Activated T-helper 1 cell treated with anti-CD3 and anti-CD28 coated beads, Interleukin-12 subunit alpha, Interleukin-12 subunit beta, Interleukin-2, Interleukin-4 antibody, amounts not matched to agents 30 ng/mL and 10 ng/mL and 1 ng/mL, durations not matched to agents 14 hours and 24 hours and 36 hours (primary cell): ENCODE measurements around the gene ATP5PB. TPM values are rescaled to one million over a fixed set of nuclear protein-coding genes. Genes with fewer than 3 reads are reported as not detected.
A peak's percentile ranks its signal among the peaks of the same experiment; 100 is the strongest.

Experiments
- DNase-seq: peaks from one replicate; pipeline ENCODE4 v3.0.0; 2021; ENCODE audit warnings: low spot score
- H3K27ac Mint-ChIP-seq: one replicate; pipeline ENCODE4 v1.8.0; 2021; ENCODE audit warnings: mild to moderate bottlenecking, mixed read lengths
- H3K27me3 Mint-ChIP-seq: one replicate; pipeline ENCODE4 v1.8.0; 2022; ENCODE audit warnings: mild to moderate bottlenecking, moderate library complexity, mixed read lengths; ENCODE audit not compliant: insufficient read depth
- H3K36me3 Mint-ChIP-seq: one replicate; pipeline ENCODE4 v1.8.0; 2021; ENCODE audit warnings: low read depth, mixed read lengths
- H3K4me1 Mint-ChIP-seq: one replicate; pipeline ENCODE4 v1.8.0; 2021; ENCODE audit warnings: low read depth, mixed read lengths
- H3K4me3 Mint-ChIP-seq: one replicate; pipeline ENCODE4 v1.8.0; 2021; ENCODE audit warnings: mild to moderate bottlenecking, moderate library complexity, mixed read lengths
- H3K9me3 Mint-ChIP-seq: one replicate; pipeline ENCODE4 v1.8.0; 2021; ENCODE audit warnings: mixed read lengths
- intact Hi-C: fragments of 100-400 bp; cut with micrococcal nuclease; formaldehyde crosslinking; loops from one replicate; pipeline ENCODE4 v1.15.1; 2024
- total RNA-seq: library from RNA; stranded (reverse); gene quantifications from 2 replicates; pipeline ENCODE4 v1.2.3, GENCODE V29; 2022

ATP5PB gene, protein sequence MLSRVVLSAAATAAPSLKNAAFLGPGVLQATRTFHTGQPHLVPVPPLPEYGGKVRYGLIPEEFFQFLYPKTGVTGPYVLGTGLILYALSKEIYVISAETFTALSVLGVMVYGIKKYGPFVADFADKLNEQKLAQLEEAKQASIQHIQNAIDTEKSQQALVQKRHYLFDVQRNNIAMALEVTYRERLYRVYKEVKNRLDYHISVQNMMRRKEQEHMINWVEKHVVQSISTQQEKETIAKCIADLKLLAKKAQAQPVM
- total RNA-seq = 280 and 282 TPM in 2 replicates

DNA sequence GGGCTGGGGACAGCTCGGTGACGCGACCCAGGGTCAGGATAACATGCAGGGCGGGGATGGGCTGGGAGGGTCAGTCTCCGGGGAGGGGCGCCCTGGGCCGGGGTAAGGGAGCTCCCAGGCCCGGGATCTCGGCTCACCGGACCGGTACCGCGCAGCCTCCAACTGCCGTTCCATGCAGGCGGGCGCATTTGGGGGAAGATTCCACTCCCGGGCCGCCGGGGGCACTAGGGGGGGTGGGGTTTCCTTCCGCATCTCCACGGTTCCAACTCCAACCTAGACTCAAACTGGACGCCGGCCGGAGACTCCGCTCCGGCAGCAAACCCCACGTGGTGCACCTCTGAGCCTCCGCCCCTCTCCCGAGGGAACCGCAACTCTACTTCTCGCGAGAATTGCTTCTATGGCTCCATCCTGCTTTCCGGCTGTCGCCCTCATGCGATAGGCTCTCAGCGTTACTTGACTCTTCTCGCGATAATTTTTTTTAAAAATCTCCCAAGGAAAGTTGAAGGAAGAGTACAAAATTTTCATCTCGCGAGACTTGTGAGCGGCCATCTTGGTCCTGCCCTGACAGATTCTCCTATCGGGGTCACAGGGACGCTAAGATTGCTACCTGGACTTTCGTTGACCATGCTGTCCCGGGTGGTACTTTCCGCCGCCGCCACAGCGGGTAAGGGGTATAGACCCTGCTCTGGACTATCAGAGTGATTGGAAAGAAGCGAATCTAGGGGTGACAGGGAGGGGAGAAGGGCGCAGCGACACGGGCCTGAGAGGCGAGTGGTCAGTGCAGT lies at the start of gene ATP5PB, which contains the start of gene WDR77:
ATP5PB (plus strand) TSS at position 547 of the 785 bp plus-strand sequence; CDS start at position 625, 78 bp downstream.
WDR77 (minus strand) TSS at position 339 of the 785 bp plus-strand sequence; CDS start at position 252, 87 bp downstream.
- Mint-ChIP-seq H3K36me3 (peaks cover 44% of the 10 kb centered on the region), H3K4me1 (peaks cover 74% of the 10 kb centered on the region), H3K27me3 (no peaks in the 10 kb centered on the region)

DNA sequence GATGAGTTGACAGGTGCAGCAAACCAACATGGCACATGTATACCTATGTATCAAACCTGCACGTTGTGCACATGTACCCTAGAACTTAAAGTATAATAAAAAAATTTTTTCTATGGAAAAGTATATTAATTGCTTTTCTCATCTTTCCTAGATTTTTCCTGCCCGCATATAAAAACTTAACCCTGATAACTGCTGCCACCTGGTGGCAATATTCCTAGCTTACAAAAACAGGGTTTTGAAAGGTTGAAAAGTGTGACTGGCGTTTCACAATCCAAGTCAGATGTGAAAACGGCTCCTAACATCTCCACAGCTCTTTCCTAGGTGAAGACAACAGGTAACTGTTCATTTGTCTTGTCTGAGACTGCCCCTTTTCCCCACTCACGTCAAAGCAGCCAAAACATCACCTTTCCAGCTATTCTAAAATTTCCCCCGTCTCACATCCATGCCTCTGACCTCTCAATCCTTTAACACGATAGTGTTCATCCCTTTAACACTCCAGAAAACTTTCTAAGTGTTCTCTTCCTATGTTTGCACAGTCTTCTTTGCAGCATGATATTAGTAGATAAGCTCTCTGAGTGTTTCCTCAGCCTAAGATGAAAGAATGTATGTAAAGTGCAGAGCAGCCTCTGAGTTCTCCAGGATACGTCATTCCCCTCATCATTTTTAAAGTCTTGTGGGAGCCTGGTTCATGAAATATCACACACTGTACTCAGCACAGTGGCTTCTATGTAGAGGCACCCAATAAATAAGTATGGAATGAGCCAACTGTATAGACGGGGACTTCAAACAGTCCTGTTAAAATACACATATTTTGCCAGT lies 49.3 kb upstream of the ATP5PB start:
- H3K27me3 Mint-ChIP-seq = peaks cover 41% of the 10 kb centered on the region
- no peak for DNase-seq
- no peak overlapping the region for H3K4me3 Mint-ChIP-seq
- H3K27ac Mint-ChIP-seq = no peak overlapping the region
- intact Hi-C loops = loop anchor here (1.0 to 5.0 kb wide), 7 partner anchors 53 to 368 kb away; partner anchors contain the start of genes CEPT1 and DRAM2
- peaks cover 19% of the 10 kb centered on the region for H3K4me1 Mint-ChIP-seq
- H3K9me3 Mint-ChIP-seq = peaks cover 3% of the 10 kb centered on the region
- no peaks in the 10 kb centered on the region for H3K36me3 Mint-ChIP-seq

More for the DNA sequence above, at the start of gene ATP5PB, which contains the start of gene WDR77:
- Mint-ChIP-seq H3K4me3 (peak within 1 kb of the TSS; percentile 100), H3K27ac (peak within 1 kb of the TSS; percentile 96), H3K9me3 (no peaks in the 10 kb centered on the region)
- DNase-seq = peak; percentile 91
- intact Hi-C loops = loop anchor here (1.0 to 2.0 kb wide), 12 partner anchors 22 to 1414 kb away; partner anchors contain the start of genes CEPT1, DDX20, DENND2D and DRAM2

DNA sequence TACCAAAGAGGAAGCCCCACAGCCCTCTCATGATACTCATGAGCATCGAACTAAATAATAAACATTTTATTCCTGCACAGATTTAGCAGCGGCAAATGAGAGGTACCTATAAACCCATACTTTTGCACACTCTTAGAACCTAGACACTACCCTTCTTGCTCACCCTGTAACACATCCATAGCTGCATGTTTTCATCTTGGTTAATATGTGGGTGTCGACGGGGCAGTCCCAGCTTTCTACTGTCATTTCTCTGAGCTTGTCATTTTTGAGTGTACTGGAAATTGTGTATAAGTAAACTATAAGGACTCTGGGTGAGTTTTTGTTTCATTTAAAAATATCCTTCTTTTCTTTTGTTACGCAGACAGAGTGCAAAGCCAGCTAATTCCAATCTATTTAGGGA lies 47.2 kb upstream of the ATP5PB start:
- Mint-ChIP-seq H3K9me3 (peaks cover 3% of the 10 kb centered on the region), H3K27ac (no peak overlapping the region), H3K4me3 (no peak overlapping the region), H3K27me3 (peaks cover 30% of the 10 kb centered on the region), H3K36me3 (no peaks in the 10 kb centered on the region), H3K4me1 (peaks cover 27% of the 10 kb centered on the region)
- no peak for DNase-seq
- intact Hi-C loops = loop anchor here (5.0 kb wide), 4 partner anchors 130 to 370 kb away; partner anchors contain the start of genes CEPT1 and DRAM2

DNA sequence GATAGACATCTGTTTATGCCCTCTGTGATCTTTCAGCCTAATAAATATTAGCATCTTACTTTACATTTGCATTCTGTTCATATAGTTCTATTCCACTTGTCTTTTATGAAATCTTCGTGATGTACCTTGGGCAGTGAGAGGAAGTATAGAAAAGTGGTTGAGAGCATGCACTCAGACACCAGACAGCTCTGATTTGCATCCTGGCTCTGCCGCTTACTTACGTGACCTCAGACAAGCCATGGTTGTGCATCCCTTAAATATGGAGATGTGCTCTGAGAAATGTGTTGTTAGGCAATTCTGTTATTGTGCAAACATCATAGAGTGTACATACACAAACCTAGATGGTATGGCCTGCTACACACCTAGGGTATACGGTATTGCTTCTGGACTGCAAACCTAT lies 44.7 kb upstream of the ATP5PB start:
- Mint-ChIP-seq H3K27ac (no peak overlapping the region), H3K9me3 (no peaks in the 10 kb centered on the region), H3K36me3 (no peaks in the 10 kb centered on the region), H3K4me3 (no peak overlapping the region), H3K4me1 (peaks cover 27% of the 10 kb centered on the region), H3K27me3 (peaks cover 18% of the 10 kb centered on the region)
- no peak for DNase-seq
- intact Hi-C loops = loop anchor here (5.0 kb wide), 4 partner anchors 132 to 372 kb away; partner anchors contain the start of genes CEPT1 and DRAM2

DNA sequence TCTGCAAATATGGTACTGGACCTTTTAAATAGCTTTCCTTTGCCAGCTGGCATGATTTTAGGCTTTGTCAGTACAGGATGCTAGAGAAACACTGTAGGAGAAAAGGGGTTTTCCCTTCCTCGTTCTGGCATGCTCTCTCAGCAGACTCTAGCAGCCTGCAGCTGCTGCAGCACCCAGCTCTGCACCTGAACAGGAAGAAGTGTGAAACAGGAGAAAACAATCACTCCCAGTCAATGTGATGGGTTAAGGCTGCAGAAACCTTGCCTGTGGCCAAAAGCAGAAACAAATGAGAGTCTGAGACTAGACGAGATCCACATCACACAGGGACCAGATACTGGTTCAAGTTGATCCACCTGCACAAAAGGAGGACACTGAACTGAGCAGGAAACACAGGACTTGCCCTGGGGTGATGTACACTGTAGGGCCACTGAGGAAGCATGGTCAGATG lies 42.9 kb upstream of the ATP5PB start:
- DNase-seq = peak; percentile 46
- H3K9me3 Mint-ChIP-seq = no peaks in the 10 kb centered on the region
- H3K4me1 Mint-ChIP-seq = peaks cover 20% of the 10 kb centered on the region
- H3K36me3 Mint-ChIP-seq = no peaks in the 10 kb centered on the region
- H3K27me3 Mint-ChIP-seq = peaks cover 13% of the 10 kb centered on the region
- H3K27ac Mint-ChIP-seq = no peak overlapping the region
- intact Hi-C loops = loop anchor here (2.0 kb wide), 2 partner anchors 20 to 42 kb away; partner anchors contain the start of genes ATP5PB, OVGP1 and WDR77
- H3K4me3 Mint-ChIP-seq = no peak overlapping the region

DNA sequence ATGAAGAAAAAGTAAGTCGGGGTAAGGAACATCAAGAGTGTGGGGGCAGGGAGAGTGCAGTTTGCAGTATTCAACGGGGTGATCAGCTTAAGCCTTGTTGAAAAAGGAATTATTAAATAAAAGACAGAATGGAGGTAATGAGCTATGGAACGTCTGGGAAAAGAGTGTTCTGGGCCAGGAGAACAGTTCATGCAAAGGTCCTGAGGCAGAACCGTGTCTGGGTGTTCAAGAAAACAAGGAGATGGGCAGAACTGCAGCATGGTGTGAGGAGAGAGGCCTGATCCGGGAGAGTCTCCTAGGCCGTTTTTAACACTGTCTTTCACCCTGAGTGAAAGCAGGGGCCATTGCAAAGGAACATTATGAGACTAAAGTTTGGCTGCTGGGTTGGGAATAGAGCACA lies 42.0 kb upstream of the ATP5PB start:
- peaks cover 15% of the 10 kb centered on the region for H3K27me3 Mint-ChIP-seq
- no peaks in the 10 kb centered on the region for H3K36me3 Mint-ChIP-seq
- no peak for DNase-seq
- intact Hi-C loops = loop anchor here (2.0 kb wide), 2 partner anchors 20 to 42 kb away; partner anchors contain the start of genes ATP5PB, OVGP1 and WDR77
- H3K9me3 Mint-ChIP-seq = no peaks in the 10 kb centered on the region
- H3K4me3 Mint-ChIP-seq = no peak overlapping the region
- H3K27ac Mint-ChIP-seq = no peak overlapping the region
- H3K4me1 Mint-ChIP-seq = peaks cover 16% of the 10 kb centered on the region

DNA sequence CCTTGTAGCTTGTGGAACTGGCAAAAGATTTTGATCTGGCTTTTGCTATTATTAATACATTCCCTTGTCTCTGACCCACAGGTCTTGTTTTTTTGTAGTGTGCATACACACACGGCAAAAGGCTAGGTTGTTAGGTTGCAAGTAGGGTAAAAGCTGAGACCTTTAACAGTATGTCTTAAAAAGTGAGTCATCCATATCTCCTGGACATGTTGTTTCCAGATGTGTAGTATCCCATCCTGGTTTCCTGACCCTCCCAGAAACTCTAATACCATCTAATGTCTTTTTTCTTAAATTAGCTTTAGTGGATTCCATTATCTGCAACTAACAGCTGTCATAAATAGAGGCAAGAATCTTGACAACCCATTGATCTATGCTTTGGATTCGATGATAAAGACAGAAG lies 36.4 kb upstream of the ATP5PB start:
- intact Hi-C loops = no loop called here
- no peak overlapping the region for H3K4me3 Mint-ChIP-seq

DNA sequence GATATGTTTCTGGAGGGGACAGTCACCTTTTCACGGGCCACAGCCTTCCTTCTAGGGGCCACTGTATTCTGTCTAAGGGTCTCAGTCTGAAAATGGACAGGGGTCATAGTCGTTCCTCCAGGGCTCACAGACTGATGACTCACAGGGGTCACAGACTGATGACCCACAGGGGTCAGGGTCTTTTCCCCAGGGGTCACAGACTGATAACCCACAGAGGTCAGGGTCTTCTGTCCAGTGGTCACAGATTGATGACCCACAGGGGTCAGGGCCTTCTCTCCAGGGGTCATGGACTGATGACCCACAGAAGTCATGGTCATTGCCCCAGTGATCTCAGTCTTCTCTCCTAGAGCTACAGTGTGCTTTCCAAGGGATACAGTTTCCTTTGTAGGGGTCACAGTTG lies 34.5 kb upstream of the ATP5PB start:
- no peak for DNase-seq
- H3K36me3 Mint-ChIP-seq = no peaks in the 10 kb centered on the region
- no peak overlapping the region for H3K4me3 Mint-ChIP-seq
- intact Hi-C loops = no loop called here
- H3K9me3 Mint-ChIP-seq = no peaks in the 10 kb centered on the region
- no peaks in the 10 kb centered on the region for H3K4me1 Mint-ChIP-seq
- H3K27me3 Mint-ChIP-seq = peaks cover 4% of the 10 kb centered on the region
- no peak overlapping the region for H3K27ac Mint-ChIP-seq

More for the DNA sequence above, 36.4 kb upstream of the ATP5PB start:
- Mint-ChIP-seq H3K9me3 (no peaks in the 10 kb centered on the region), H3K27ac (no peak overlapping the region), H3K27me3 (peaks cover 4% of the 10 kb centered on the region), H3K4me1 (no peaks in the 10 kb centered on the region), H3K36me3 (no peaks in the 10 kb centered on the region)
- no peak for DNase-seq

DNA sequence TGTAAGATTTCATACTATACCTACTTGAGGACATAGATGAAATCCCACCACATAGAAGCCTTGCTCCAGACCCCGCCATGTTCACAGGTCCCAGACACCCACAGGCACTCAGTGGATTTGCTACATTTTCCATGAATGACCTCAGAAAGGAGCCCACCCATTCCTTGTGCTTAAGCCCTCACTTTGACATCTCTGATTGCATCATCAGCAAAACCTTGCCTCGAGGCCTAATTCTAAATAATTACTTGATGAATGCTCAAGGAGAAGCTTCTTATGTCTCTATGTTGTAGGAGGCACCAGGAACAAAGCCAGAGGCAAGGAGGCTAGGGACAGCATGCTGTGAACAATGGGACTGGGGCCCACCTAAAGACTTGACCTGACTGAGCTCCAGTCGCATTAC lies 33.8 kb upstream of the ATP5PB start:
- no peak overlapping the region for H3K27ac Mint-ChIP-seq
- intact Hi-C loops = no loop called here
- no peaks in the 10 kb centered on the region for H3K9me3 Mint-ChIP-seq
- no peaks in the 10 kb centered on the region for H3K36me3 Mint-ChIP-seq
- H3K4me3 Mint-ChIP-seq = no peak overlapping the region
- DNase-seq = no peak
- no peaks in the 10 kb centered on the region for H3K4me1 Mint-ChIP-seq
- peaks cover 6% of the 10 kb centered on the region for H3K27me3 Mint-ChIP-seq

DNA sequence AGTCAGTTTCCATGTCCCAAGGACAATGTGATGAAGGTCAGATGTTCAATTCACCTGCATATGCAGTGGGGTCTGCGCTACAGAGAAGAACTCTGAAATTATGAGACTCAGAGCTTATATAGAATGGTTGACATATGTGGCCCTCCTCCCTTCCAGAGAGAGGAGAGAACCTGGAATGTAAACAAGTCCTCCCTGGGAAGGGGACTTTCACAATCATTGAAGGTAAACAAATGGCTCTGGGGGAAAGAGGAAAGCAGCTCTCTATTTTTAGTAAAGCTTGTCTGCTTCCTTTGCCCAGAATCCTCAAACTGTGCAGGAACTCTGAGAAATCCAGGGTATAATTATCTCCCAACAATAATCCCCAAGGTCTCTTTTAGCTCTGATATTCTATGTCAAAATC lies 31.5 kb upstream of the ATP5PB start:
- no peaks in the 10 kb centered on the region for H3K36me3 Mint-ChIP-seq
- H3K4me1 Mint-ChIP-seq = no peaks in the 10 kb centered on the region
- no peak overlapping the region for H3K4me3 Mint-ChIP-seq
- H3K27me3 Mint-ChIP-seq = peaks cover 6% of the 10 kb centered on the region
- intact Hi-C loops = no loop called here
- H3K9me3 Mint-ChIP-seq = no peaks in the 10 kb centered on the region
- no peak overlapping the region for H3K27ac Mint-ChIP-seq
- DNase-seq = no peak

DNA sequence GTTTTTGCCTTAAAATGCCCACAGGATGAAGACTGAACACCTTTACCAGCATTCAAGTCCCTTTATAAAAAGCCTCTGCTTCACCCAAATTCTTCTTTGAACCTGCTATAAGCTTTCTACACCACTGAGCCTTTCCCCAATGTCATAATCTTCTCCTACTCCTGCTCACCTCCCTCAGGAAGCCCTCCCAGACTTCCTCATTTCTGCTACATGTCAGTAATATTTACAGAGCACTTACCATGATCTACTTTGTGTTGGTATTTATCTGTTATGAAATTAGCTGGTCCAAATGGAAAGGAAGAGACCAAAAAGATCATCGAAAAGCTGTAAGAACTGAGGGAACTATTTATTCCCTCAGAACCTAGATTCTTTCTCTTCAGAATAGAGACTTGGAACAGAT lies 30.2 kb upstream of the ATP5PB start:
- H3K36me3 Mint-ChIP-seq = no peaks in the 10 kb centered on the region
- intact Hi-C loops = no loop called here
- H3K9me3 Mint-ChIP-seq = no peaks in the 10 kb centered on the region
- no peak overlapping the region for H3K27ac Mint-ChIP-seq
- DNase-seq = no peak
- no peak overlapping the region for H3K4me3 Mint-ChIP-seq
- H3K4me1 Mint-ChIP-seq = no peaks in the 10 kb centered on the region
- peaks cover 8% of the 10 kb centered on the region for H3K27me3 Mint-ChIP-seq

DNA sequence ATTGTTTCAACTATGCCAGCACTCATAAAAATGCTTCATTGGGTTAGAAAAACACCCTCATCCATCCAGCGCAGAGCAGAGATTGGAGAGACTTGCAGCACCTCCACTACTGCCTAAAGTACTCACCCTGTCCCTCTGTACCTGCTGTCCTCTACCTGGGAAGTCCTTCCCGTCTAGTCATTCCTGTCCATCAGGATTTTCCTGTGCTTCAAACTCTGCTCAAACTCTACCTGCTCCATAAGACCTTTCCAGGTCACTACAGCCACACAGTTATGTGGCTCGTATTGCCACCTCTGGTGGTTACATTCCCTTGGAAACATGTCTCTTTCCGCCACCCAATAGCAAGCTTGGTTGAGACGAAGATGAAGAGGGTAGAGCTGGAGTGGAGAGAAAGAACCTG lies 28.9 kb upstream of the ATP5PB start:
- intact Hi-C loops = no loop called here
- Mint-ChIP-seq H3K27me3 (peaks cover 11% of the 10 kb centered on the region), H3K27ac (no peak overlapping the region), H3K9me3 (no peaks in the 10 kb centered on the region), H3K36me3 (no peaks in the 10 kb centered on the region), H3K4me3 (no peak overlapping the region), H3K4me1 (no peaks in the 10 kb centered on the region)
- no peak for DNase-seq
